AG04450 (cell line): ENCODE results near the gene BIK. TPM values are rescaled to one million over a fixed set of nuclear protein-coding genes. Genes with fewer than 3 reads are reported as not detected.
A peak's percentile ranks its signal among the peaks of the same experiment; 100 is the strongest.

Source experiments
- CTCF ChIA-PET: fragments of 300-600, 350-600 bp; formaldehyde crosslinking; extraction: SDS; loops from one replicate; lab custom pipeline; 2022; ENCODE audit warnings: antibody characterized with exemption, inconsistent platforms; lab: Charles Lee
- POLR2A ChIA-PET: fragments of 350-600 bp; formaldehyde crosslinking; extraction: SDS; loops from one replicate; lab custom pipeline; 2021; ENCODE audit warnings: antibody characterized with exemption, inconsistent platforms; lab: Yijun Ruan, JAX
- DNase-seq: peaks from one replicate; pipeline ENCODE4 v3.0.0-alpha.2; 2011; ENCODE audit warnings: low read depth, low spot score
- H3K27ac ChIP-seq: one replicate; pipeline ENCODE4 v1.5.1; 2012; ENCODE audit warnings: low read depth, low read length, control low read depth
- H3K27me3 ChIP-seq: one replicate; pipeline ENCODE4 v1.6.0; 2012; ENCODE audit warnings: low read length; ENCODE audit not compliant: control insufficient read depth, insufficient read depth
- H3K4me3 ChIP-seq: 2 replicates; pipeline ENCODE4 v1.5.1; 2011; ENCODE audit warnings: mild to moderate bottlenecking, low read depth, low read length, control low read depth
- H3K9me3 ChIP-seq: 2 replicates; pipeline ENCODE4 v1.5.1; 2012; ENCODE audit warnings: low read length; ENCODE audit not compliant: control insufficient read depth, insufficient read depth
- CTCF ChIP-seq: IDR thresholded peaks from 2 replicates; pipeline ENCODE4 v1.5.1; 2011; ENCODE audit warnings: low read depth, low read length, control low read depth, inconsistent platforms
- polyA plus RNA-seq: library from polyadenylated mRNA; depleted of rRNA; stranded (reverse); fragments of >200 nt; gene quantifications from 2 replicates; pipeline ENCODE4 v1.2.3, GENCODE V29; 2011

The BIK gene
- polyA plus RNA-seq, 1 experiment: not detected

DNA sequence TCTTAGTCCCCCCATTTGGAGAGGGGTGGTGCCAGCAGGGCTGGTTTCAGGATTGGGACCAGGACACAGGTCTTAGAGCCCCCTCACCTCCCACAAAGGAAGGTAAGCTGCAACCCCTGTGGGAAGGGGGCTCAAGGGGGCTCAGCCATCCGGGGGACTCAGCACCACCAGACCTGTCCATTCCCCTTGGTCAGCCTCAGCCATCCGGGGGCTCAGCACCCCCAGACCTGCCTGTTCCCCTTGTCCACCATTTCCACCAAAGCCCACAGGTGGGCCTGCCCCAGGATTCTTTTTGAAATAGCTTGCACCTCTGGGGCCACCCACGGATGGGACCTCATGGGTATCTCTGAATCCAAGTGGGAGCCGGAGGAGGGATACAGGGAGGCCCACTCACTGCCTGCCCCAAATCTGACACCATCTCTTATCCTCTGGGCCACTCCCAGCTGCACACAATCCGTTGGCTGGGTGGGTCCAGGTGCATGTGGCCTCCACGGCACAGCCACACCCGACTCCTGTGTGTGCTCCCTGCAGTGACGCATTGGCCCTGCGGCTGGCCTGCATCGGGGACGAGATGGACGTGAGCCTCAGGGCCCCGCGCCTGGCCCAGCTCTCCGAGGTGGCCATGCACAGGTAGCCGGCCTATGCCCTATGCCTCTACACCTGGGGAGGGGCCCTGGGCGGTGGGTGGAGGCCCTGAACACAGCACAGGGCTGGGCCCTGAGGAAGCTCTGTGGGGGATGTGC lies 16.8 kb downstream of the BIK start:
- Histone ChIP-seq H3K27ac (peak overlapping the region; percentile 39), H3K4me3 (no peak overlapping the region), H3K9me3 (no peaks in the 10 kb centered on the region), H3K27me3 (no peaks in the 10 kb centered on the region)
- ChIA-PET POLR2A (interaction anchor here (0.6 kb wide), 2 partner anchors 289 to 326 kb away, joined by 3 read pairs; no protein-coding TSS in a partner anchor), CTCF (interaction anchor here (0.7 kb wide), 1 partner anchor 32 kb away, joined by 3 read pairs; no protein-coding TSS in a partner anchor)
- DNase-seq: no peak
- TF ChIP-seq CTCF: no peak

- H3K27me3 ChIP-seq: no peaks in the 10 kb centered on the region
- ChIA-PET POLR2A (no interaction called here), CTCF (no interaction called here)
- no peak for TF ChIP-seq CTCF
- no peak overlapping the region for H3K27ac ChIP-seq
- H3K9me3 ChIP-seq: no peaks in the 10 kb centered on the region
- no peak for DNase-seq
- H3K4me3 ChIP-seq: no peak overlapping the region
These were observed 17.6 kb downstream of the BIK start for GRCh38 chr22:43128116-43128515.

- POLR2A ChIA-PET: no interaction called here
- Histone ChIP-seq H3K4me3 (no peak overlapping the region), H3K27ac (no peak overlapping the region), H3K27me3 (no peaks in the 10 kb centered on the region), H3K9me3 (no peaks in the 10 kb centered on the region)
- no peak for DNase-seq
- CTCF ChIA-PET: interaction anchor here (0.6 kb wide), 1 partner anchor 348 kb away, joined by 3 read pairs; no protein-coding TSS in a partner anchor
- no peak for TF ChIP-seq CTCF
These were observed 18.4 kb downstream of the BIK start for GRCh38 chr22:43128928-43129424.

DNA sequence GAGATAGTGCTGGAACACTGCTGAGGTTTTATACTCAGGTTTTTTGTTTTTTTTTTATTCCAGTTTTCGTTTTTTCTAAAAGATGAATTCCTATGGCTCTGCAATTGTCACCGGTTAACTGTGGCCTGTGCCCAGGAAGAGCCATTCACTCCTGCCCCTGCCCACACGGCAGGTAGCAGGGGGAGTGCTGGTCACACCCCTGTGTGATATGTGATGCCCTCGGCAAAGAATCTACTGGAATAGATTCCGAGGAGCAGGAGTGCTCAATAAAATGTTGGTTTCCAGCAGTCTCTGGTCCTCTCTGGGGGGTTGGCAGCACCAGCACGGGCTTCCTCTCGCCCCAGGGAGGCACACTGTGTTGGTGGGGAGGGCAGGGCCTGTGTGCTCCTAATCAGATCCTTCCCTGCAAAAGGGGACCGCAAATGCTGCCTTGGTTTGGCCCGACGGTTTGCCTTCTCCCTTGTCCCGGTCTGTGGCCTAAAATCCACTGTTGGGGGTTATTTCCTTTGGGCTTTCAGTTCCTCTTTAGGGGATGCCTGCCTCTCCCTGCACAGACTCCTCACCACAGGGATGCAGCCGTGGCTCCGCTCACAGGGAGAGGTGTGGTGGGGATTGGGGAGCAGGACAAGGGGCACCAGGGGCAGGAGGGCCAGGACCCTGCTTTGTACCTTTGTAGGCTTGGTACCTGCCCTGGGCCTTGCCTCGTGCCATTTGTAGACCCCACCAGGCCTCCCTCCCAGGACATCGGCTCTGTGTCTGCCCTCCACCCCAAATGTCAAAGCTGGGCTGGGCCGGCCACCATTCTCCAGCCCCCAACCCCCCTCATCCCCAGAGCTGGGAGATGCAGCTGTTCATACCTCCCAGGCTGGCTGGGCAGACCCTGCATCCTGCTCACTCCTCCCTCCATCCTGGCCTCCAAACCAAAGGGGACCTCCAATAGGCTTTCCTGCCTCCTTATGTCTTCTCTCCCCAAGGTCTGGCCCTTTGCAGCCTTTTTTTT lies 19.2 kb downstream of the BIK start:
- CTCF ChIA-PET: no interaction called here
- no peak for TF ChIP-seq CTCF
- Histone ChIP-seq H3K27me3 (no peaks in the 10 kb centered on the region), H3K27ac (no peak overlapping the region), H3K9me3 (no peaks in the 10 kb centered on the region), H3K4me3 (no peak overlapping the region)
- POLR2A ChIA-PET: no interaction called here
- DNase-seq: no peak
